Type B pancreatic cell (in vitro differentiated cells): ENCODE measurements around the gene VSIG2. TPM values are rescaled to one million over a fixed set of nuclear protein-coding genes. Genes with fewer than 3 reads are reported as not detected.
A peak's percentile ranks its signal among the peaks of the same experiment; 100 is the strongest.

Experiments
- DNase-seq: peaks from one replicate; pipeline ENCODE4 v3.0.0; 2021; ENCODE audit warnings: mixed read lengths; ENCODE audit not compliant: unreplicated experiment; ENCODE audit errors: extremely low spot score
- H3K27ac Mint-ChIP-seq: 2 replicates; pipeline ENCODE4 v1.8.0; 2021; ENCODE audit warnings: mild to moderate bottlenecking, mixed read lengths
- H3K27me3 Mint-ChIP-seq: 2 replicates; pipeline ENCODE4 v1.8.0; 2021; ENCODE audit warnings: mixed read lengths
- H3K36me3 Mint-ChIP-seq: 2 replicates; pipeline ENCODE4 v1.8.0; 2021; ENCODE audit warnings: mixed read lengths
- H3K4me1 Mint-ChIP-seq: one replicate; pipeline ENCODE4 v1.8.0; 2021; ENCODE audit warnings: mixed read lengths; ENCODE audit not compliant: unreplicated experiment
- H3K4me3 Mint-ChIP-seq: 2 replicates; pipeline ENCODE4 v1.8.0; 2021; ENCODE audit warnings: mild to moderate bottlenecking, mixed read lengths
- H3K9me3 Mint-ChIP-seq: 2 replicates; pipeline ENCODE4 v1.8.0; 2021; ENCODE audit warnings: mixed read lengths
- CTCF ChIP-seq: fragments of 200-600 bp; sonication (generic); conservative IDR thresholded peaks from 2 replicates; pipeline ENCODE4 v1.5.0; 2021; ENCODE audit warnings: antibody characterized with exemption, mild to moderate bottlenecking
- total RNA-seq: library from RNA; stranded (reverse); gene quantifications from 2 replicates; pipeline ENCODE4 v1.2.1, GENCODE V29; 2021; ENCODE audit warnings: low replicate concordance

The VSIG2 gene
- total RNA-seq, 1 donor from 2014 or later: 14.8 TPM

DNA sequence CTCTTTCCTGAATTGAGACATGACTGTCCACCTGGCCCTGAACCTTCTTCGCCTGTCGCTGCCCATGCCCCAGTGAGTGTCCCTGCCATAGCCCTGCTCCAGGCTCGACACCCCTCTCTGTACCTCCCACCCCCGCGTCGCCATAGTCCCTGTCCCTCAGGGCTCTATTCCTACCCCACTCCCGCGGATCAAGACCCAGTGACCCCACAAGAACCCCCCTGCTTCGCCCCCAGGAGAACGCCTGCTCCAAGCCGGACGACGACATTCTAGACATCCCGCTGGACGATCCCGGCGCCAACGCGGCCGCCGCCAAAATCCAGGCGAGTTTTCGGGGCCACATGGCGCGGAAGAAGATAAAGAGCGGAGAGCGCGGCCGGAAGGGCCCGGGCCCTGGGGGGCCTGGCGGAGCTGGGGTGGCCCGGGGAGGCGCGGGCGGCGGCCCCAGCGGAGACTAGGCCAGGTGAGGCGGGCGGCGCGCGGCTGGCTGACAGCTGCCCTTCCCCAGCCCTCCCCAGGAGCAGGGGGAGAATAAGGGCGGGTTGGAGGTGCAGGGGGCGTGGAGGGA, 6.7 kb downstream of the VSIG2 start:
- DNase-seq: no peak
- Mint-ChIP-seq H3K9me3 (no peaks in the 10 kb centered on the region), H3K36me3 (peaks cover 8% of the 10 kb centered on the region), H3K4me1 (peaks cover 25% of the 10 kb centered on the region), H3K27ac (no peak overlapping the region), H3K27me3 (peaks cover 99% of the 10 kb centered on the region), H3K4me3 (peak overlapping the region; percentile 98)
- TF ChIP-seq CTCF: no peak

- Mint-ChIP-seq H3K4me1 (peaks cover 29% of the 10 kb centered on the region), H3K36me3 (peaks cover 8% of the 10 kb centered on the region), H3K4me3 (no peak overlapping the region), H3K27ac (no peak overlapping the region), H3K27me3 (peaks cover 96% of the 10 kb centered on the region), H3K9me3 (no peaks in the 10 kb centered on the region)
- DNase-seq: no peak
- no peak for TF ChIP-seq CTCF
Observed at GRCh38 chr11:124743050-124743449, 9.0 kb downstream of the VSIG2 start.

GRCh38 chr11:124742555-124742954, 9.5 kb downstream of the VSIG2 start:
- DNase-seq: no peak
- Mint-ChIP-seq H3K4me3 (no peak overlapping the region), H3K36me3 (peaks cover 8% of the 10 kb centered on the region), H3K27me3 (peaks cover 96% of the 10 kb centered on the region), H3K4me1 (peaks cover 29% of the 10 kb centered on the region), H3K9me3 (no peaks in the 10 kb centered on the region), H3K27ac (no peak overlapping the region)
- no peak for TF ChIP-seq CTCF

- Mint-ChIP-seq H3K4me1 (peaks cover 23% of the 10 kb centered on the region), H3K4me3 (peak overlapping the region; percentile 83), H3K27ac (no peak overlapping the region), H3K36me3 (peaks cover 8% of the 10 kb centered on the region), H3K9me3 (no peaks in the 10 kb centered on the region), H3K27me3 (peaks cover 93% of the 10 kb centered on the region)
- peak; percentile 75 for TF ChIP-seq CTCF
- DNase-seq: no peak
Observed at GRCh38 chr11:124740277-124740882, 11.7 kb downstream of the VSIG2 start.

GRCh38 chr11:124739479-124740276, 12.4 kb downstream of the VSIG2 start, which contains the start of gene NRGN:
TSS of gene NRGN (plus strand) at chr11:124739942. CDS start at chr11:124740085, 143 bp downstream.
- peak within 1 kb of the TSS; percentile 19 for H3K27ac Mint-ChIP-seq
- H3K27me3 Mint-ChIP-seq: peaks cover 93% of the 10 kb centered on the region
- H3K36me3 Mint-ChIP-seq: peaks cover 8% of the 10 kb centered on the region
- H3K4me1 Mint-ChIP-seq: peaks cover 18% of the 10 kb centered on the region
- DNase-seq: peak; percentile 95
- no peaks in the 10 kb centered on the region for H3K9me3 Mint-ChIP-seq
- peak within 1 kb of the TSS; percentile 83 for H3K4me3 Mint-ChIP-seq
- TF ChIP-seq CTCF: no peak
